Astrocyte (in vitro differentiated cells and primary cell): ENCODE data around the gene MYCBPAP. TPM values are rescaled to one million over a fixed set of nuclear protein-coding genes. Genes with fewer than 3 reads are reported as not detected.

Experiments used
- total RNA-seq: library from RNA; stranded (reverse); gene quantifications from 2 replicates; pipeline ENCODE4 v1.2.1, GENCODE V29; 2021

The MYCBPAP gene
- total RNA-seq, 1 donor from 2014 or later: 1.4 TPM

Other genes starting within 250 kb of the MYCBPAP start
- gene TMEM92, start 234.0 kb upstream of the MYCBPAP start, total RNA-seq: 18.3 and 28.2 TPM in 2 replicates
- gene XYLT2, start 162.3 kb upstream of the MYCBPAP start, total RNA-seq: 41.0 and 47.3 TPM in 2 replicates
- gene MRPL27, start 135.3 kb upstream of the MYCBPAP start, total RNA-seq: 57.3 and 60.3 TPM in 2 replicates
- gene EME1, start 135.2 kb upstream of the MYCBPAP start, total RNA-seq: 3.0 and 3.1 TPM in 2 replicates
- gene LRRC59, start 110.9 kb upstream of the MYCBPAP start, total RNA-seq: 180 and 185 TPM in 2 replicates
- 28.3 and 43.3 TPM in 2 replicates for gene ACSF2, start 82.2 kb upstream of the MYCBPAP start, total RNA-seq
- gene CHAD, start 39.6 kb upstream of the MYCBPAP start, total RNA-seq: not detected in 2 replicates
- 18.8 and 21.6 TPM in 2 replicates for gene RSAD1, start 29.6 kb upstream of the MYCBPAP start, total RNA-seq
- 0.24 and 1.7 TPM in 2 replicates for gene EPN3, start 24.3 kb downstream of the MYCBPAP start, total RNA-seq
- gene SPATA20, start 38.7 kb downstream of the MYCBPAP start, total RNA-seq: 32.0 and 35.9 TPM in 2 replicates
- 0.27 and 0.36 TPM in 2 replicates for gene CACNA1G, start 52.3 kb downstream of the MYCBPAP start, total RNA-seq
- gene ABCC3, start 126.4 kb downstream of the MYCBPAP start, total RNA-seq: 0.41 and 0.55 TPM in 2 replicates
- 37.0 and 38.3 TPM in 2 replicates for gene ANKRD40, start 199.5 kb downstream of the MYCBPAP start, total RNA-seq
- 85.1 and 93.0 TPM in 2 replicates for gene LUC7L3, start 211.2 kb downstream of the MYCBPAP start, total RNA-seq